ENCODE measurements around the gene MEAK7.

MEAK7 gene

GRCh38 chr16:84513123-84513522 is 8.7 kb upstream of the MEAK7 start:
- DNase-seq: no peak

GRCh38 chr16:84511831-84512230 is 7.4 kb upstream of the MEAK7 start:
- no peak for DNase-seq

- peak in 50 of 56 donors; percentile 28 to 91 (median 72) for DNase-seq
Measured at GRCh38 chr16:84511180-84511800, 6.8 kb upstream of the MEAK7 start.

GRCh38 chr16:84509032-84509950 is 4.8 kb upstream of the MEAK7 start:
- no peak for DNase-seq

GRCh38 chr16:84508502-84508901 is 4.0 kb upstream of the MEAK7 start:
- DNase-seq: no peak

- DNase-seq: no peak
Measured at GRCh38 chr16:84507011-84507982, 2.8 kb upstream of the MEAK7 start.

- DNase-seq: peak in 1 of 56 donors; percentile 62
Measured at GRCh38 chr16:84505249-84506187, 1.1 kb upstream of the MEAK7 start.

GRCh38 chr16:84503751-84504395 is 586 bp downstream of the MEAK7 start:
- no peak for DNase-seq

- no peak for DNase-seq
Measured at GRCh38 chr16:84502581-84502980, 1.9 kb downstream of the MEAK7 start.

- no peak for DNase-seq
Measured at GRCh38 chr16:84502075-84502474, 2.4 kb downstream of the MEAK7 start.

GRCh38 chr16:84501077-84501735 is 3.3 kb downstream of the MEAK7 start:
- no peak for DNase-seq

GRCh38 chr16:84500531-84500930 is 3.9 kb downstream of the MEAK7 start:
- no peak for DNase-seq

- DNase-seq: no peak
Measured at GRCh38 chr16:84499638-84500037, 4.8 kb downstream of the MEAK7 start.

GRCh38 chr16:84498859-84499620 is 5.4 kb downstream of the MEAK7 start:
- DNase-seq: no peak

- no peak for DNase-seq
Measured at GRCh38 chr16:84498223-84498610, 6.2 kb downstream of the MEAK7 start.

GRCh38 chr16:84497418-84498222 is 6.8 kb downstream of the MEAK7 start:
- no peak for DNase-seq

GRCh38 chr16:84496991-84497390 is 7.5 kb downstream of the MEAK7 start:
- DNase-seq: no peak

- DNase-seq: no peak
Measured at GRCh38 chr16:84495506-84495905, 9.0 kb downstream of the MEAK7 start.

Data from nucleus accumbens (tissue), 56 donors.